ENCODE measurements around the gene ETV3L. TPM values are rescaled to one million over a fixed set of nuclear protein-coding genes. Genes with fewer than 3 reads are reported as not detected.

ETV3L gene
- total RNA-seq, 3 donors from 2014 or later (not counting 1 experiment from before 2014, with no cell fraction given) = not detected

- no peaks in the 10 kb centered on the region for H3K27me3 Mint-ChIP-seq (ENCODE audit: low read depth in 2 of 2)
- intact Hi-C loops (cut with micrococcal nuclease) = no loop called here
- Histone ChIP-seq H3K36me3 (ENCODE audit: control insufficient read depth, insufficient read depth, low read length) (peaks cover 35% of the 10 kb centered on the region), H3K27ac (ENCODE audit: low read length) (no peak overlapping the region), H3K4me3 (ENCODE audit: low read length) (no peak overlapping the region), H3K4me1 (ENCODE audit: control insufficient read depth, insufficient read depth, low read length) (peaks cover 46% of the 10 kb centered on the region), H3K9me3 (ENCODE audit: control insufficient read depth, insufficient read depth, low read length) (no peaks in the 10 kb centered on the region), H3K27me3 (ENCODE audit: control insufficient read depth, insufficient read depth, low read length) (no peaks in the 10 kb centered on the region)
- H3K36me3 Mint-ChIP-seq = peaks cover 6% of the 10 kb centered on the region
- peaks cover 78 to 84% of the 10 kb centered on the region in 2 donors for H3K4me1 Mint-ChIP-seq
- TF ChIP-seq CTCF (IDR thresholded peaks at IDR 0.05) = no peak
- H3K4me3 Mint-ChIP-seq = peak overlapping the region; percentile 96
- no peak for ATAC-seq
- H3K9me3 Mint-ChIP-seq = no peaks in the 10 kb centered on the region
- DNase-seq = peak in 1 of 2 donors; percentile 39
- 70% methylated on average over 4 of the region's 4 CpGs for WGBS (ENCODE audit: insufficient coverage)
- peak overlapping the region; percentile 96 to 98 for H3K27ac Mint-ChIP-seq
These were observed 36.5 kb upstream of the ETV3L start for GRCh38 chr1:157136133-157136532.

GRCh38 chr1:157135646-157136045 is 36.0 kb upstream of the ETV3L start:
- peak overlapping the region; percentile 96 to 98 for H3K27ac Mint-ChIP-seq
- intact Hi-C loops (cut with micrococcal nuclease) = no loop called here
- Histone ChIP-seq H3K27ac (ENCODE audit: low read length) (no peak overlapping the region), H3K27me3 (ENCODE audit: control insufficient read depth, insufficient read depth, low read length) (no peaks in the 10 kb centered on the region), H3K4me3 (ENCODE audit: low read length) (no peak overlapping the region), H3K9me3 (ENCODE audit: control insufficient read depth, insufficient read depth, low read length) (no peaks in the 10 kb centered on the region), H3K36me3 (ENCODE audit: control insufficient read depth, insufficient read depth, low read length) (peaks cover 40% of the 10 kb centered on the region), H3K4me1 (ENCODE audit: control insufficient read depth, insufficient read depth, low read length) (peaks cover 46% of the 10 kb centered on the region)
- peak overlapping the region; percentile 96 for H3K4me3 Mint-ChIP-seq
- ATAC-seq (no peak), DNase-seq (no peak)
- no peak for TF ChIP-seq CTCF (IDR thresholded peaks at IDR 0.05)
- peaks cover 79 to 84% of the 10 kb centered on the region in 2 donors for H3K4me1 Mint-ChIP-seq
- H3K9me3 Mint-ChIP-seq = no peaks in the 10 kb centered on the region
- WGBS (ENCODE audit: insufficient coverage) = 88% methylated on average over 1 of the region's 1 CpG
- H3K27me3 Mint-ChIP-seq (ENCODE audit: low read depth in 2 of 2) = no peaks in the 10 kb centered on the region
- peaks cover 6% of the 10 kb centered on the region for H3K36me3 Mint-ChIP-seq

GRCh38 chr1:157135070-157135469 is 35.5 kb upstream of the ETV3L start:
- no peak for TF ChIP-seq CTCF (IDR thresholded peaks at IDR 0.05)
- H3K36me3 ChIP-seq (ENCODE audit: control insufficient read depth, insufficient read depth, low read length) = peaks cover 45% of the 10 kb centered on the region
- Mint-ChIP-seq H3K4me1 (peaks cover 79 to 84% of the 10 kb centered on the region in 2 donors), H3K36me3 (peaks cover 6% of the 10 kb centered on the region), H3K4me3 (peak overlapping the region; percentile 4), H3K27ac (peak overlapping the region; percentile 12 to 96), H3K9me3 (no peaks in the 10 kb centered on the region), H3K27me3 (ENCODE audit: low read depth in 2 of 2) (no peaks in the 10 kb centered on the region)
- 97% methylated on average over 2 of the region's 2 CpGs for WGBS (ENCODE audit: insufficient coverage)
- H3K4me3 ChIP-seq (ENCODE audit: low read length) = no peak overlapping the region
- peaks cover 46% of the 10 kb centered on the region for H3K4me1 ChIP-seq (ENCODE audit: control insufficient read depth, insufficient read depth, low read length)
- DNase-seq = no peak
- no peaks in the 10 kb centered on the region for H3K27me3 ChIP-seq (ENCODE audit: control insufficient read depth, insufficient read depth, low read length)
- ATAC-seq = no peak
- intact Hi-C loops (cut with micrococcal nuclease) = no loop called here
- H3K9me3 ChIP-seq (ENCODE audit: control insufficient read depth, insufficient read depth, low read length) = no peaks in the 10 kb centered on the region
- no peak overlapping the region for H3K27ac ChIP-seq (ENCODE audit: low read length)

GRCh38 chr1:157134442-157134841 is 34.8 kb upstream of the ETV3L start:
- Histone ChIP-seq H3K36me3 (ENCODE audit: control insufficient read depth, insufficient read depth, low read length) (peaks cover 49% of the 10 kb centered on the region), H3K27ac (ENCODE audit: low read length) (no peak overlapping the region), H3K4me3 (ENCODE audit: low read length) (no peak overlapping the region), H3K9me3 (ENCODE audit: control insufficient read depth, insufficient read depth, low read length) (no peaks in the 10 kb centered on the region), H3K4me1 (ENCODE audit: control insufficient read depth, insufficient read depth, low read length) (peaks cover 46% of the 10 kb centered on the region), H3K27me3 (ENCODE audit: control insufficient read depth, insufficient read depth, low read length) (no peaks in the 10 kb centered on the region)
- H3K27ac Mint-ChIP-seq = peak overlapping the region; percentile 84 to 96
- no peaks in the 10 kb centered on the region for H3K9me3 Mint-ChIP-seq
- WGBS (ENCODE audit: insufficient coverage) = 94% methylated on average over 4 of the region's 4 CpGs
- intact Hi-C loops (cut with micrococcal nuclease) = no loop called here
- no peak for TF ChIP-seq CTCF (IDR thresholded peaks at IDR 0.05)
- peak overlapping the region; percentile 56 for H3K4me3 Mint-ChIP-seq
- ATAC-seq (no peak), DNase-seq (no peak)
- peaks cover 74 to 80% of the 10 kb centered on the region in 2 donors for H3K4me1 Mint-ChIP-seq
- no peaks in the 10 kb centered on the region for H3K27me3 Mint-ChIP-seq (ENCODE audit: low read depth in 2 of 2)
- H3K36me3 Mint-ChIP-seq = peaks cover 6% of the 10 kb centered on the region
